Mucosa of rectum (tissue), 2 donors: ENCODE measurements around the gene ACOT6.
"Not testable (repeated sequence)": the region's sequence is repeated elsewhere in the genome, so short reads cannot be mapped to it uniquely, and the experiment has no call there.

Source experiments
- H3K27ac ChIP-seq, 2 donors: one replicate each; pipeline ENCODE4 v1.7.0; 2013; ENCODE audit warnings: inconsistent platforms in 2 of 2, low read depth in 2 of 2, low read length in 2 of 2
- H3K27me3 ChIP-seq, 2 donors: one replicate each; pipeline ENCODE4 v1.7.0; 2013; ENCODE audit warnings: low read length in 2 of 2; ENCODE audit not compliant: control insufficient read depth in 2 of 2, insufficient read depth in 2 of 2
- H3K36me3 ChIP-seq, 2 donors: one replicate each; pipeline ENCODE4 v1.7.0; 2013; ENCODE audit warnings: low read length in 2 of 2; ENCODE audit not compliant: control insufficient read depth in 2 of 2, insufficient read depth in 2 of 2
- H3K4me1 ChIP-seq, 2 donors: one replicate each; pipeline ENCODE4 v1.7.0; 2013; ENCODE audit warnings: low read length in 2 of 2, mild to moderate bottlenecking in 1 of 2; ENCODE audit not compliant: control insufficient read depth in 2 of 2, insufficient read depth in 2 of 2
- H3K4me3 ChIP-seq, 2 donors: one replicate each; pipeline ENCODE4 v1.7.0; 2013; ENCODE audit warnings: low read length in 2 of 2
- H3K9ac ChIP-seq, 2 donors: one replicate each; pipeline ENCODE4 v1.7.0; 2013; ENCODE audit warnings: low read length in 2 of 2, low read depth in 1 of 2, mild to moderate bottlenecking in 1 of 2
- H3K9me3 ChIP-seq, 2 donors: one replicate each; pipeline ENCODE4 v1.7.0; 2013; ENCODE audit warnings: low read length in 2 of 2; ENCODE audit not compliant: control insufficient read depth in 2 of 2
- donor health status: healthy.
- donor health status: Normal muscosa, but diverticular disease.

ACOT6 gene, protein sequence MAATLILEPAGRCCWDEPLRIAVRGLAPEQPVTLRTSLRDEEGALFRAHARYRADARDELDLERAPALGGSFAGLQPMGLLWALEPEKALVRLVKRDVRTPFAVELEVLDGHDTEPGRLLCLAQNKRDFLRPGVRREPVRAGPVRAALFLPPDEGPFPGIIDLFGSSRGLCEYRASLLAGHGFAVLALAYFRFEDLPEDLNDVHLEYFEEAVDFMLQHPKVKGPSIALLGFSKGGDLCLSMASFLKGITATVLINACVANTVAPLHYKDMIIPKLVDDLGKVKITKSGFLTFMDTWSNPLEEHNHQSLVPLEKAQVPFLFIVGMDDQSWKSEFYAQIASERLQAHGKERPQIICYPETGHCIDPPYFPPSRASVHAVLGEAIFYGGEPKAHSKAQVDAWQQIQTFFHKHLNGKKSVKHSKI

DNA sequence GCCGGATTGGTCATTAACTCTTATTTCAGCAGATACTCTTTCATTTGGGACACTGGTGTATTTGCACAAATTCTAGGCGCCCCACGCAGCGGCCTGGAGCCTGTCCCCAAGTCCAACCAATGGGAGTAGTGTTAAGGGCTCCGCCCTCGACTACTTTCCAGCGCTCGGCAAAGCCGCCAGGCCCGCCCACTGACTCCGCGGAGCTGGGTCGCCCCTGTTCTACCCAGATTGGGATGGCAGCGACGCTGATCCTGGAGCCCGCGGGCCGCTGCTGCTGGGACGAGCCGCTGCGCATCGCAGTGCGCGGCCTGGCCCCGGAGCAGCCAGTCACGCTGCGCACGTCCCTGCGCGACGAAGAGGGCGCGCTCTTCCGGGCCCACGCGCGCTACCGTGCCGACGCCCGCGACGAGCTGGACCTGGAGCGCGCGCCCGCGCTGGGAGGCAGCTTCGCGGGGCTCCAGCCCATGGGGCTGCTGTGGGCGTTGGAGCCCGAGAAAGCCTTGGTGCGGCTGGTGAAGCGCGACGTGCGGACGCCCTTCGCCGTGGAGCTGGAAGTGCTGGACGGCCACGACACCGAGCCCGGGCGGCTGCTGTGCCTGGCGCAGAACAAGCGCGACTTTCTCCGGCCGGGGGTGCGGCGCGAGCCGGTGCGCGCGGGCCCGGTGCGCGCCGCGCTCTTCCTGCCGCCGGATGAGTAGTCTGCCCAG lies at the start of gene ACOT6:
TSS of gene ACOT6 (plus strand) at position 179 of the 707 bp plus-strand sequence. CDS start at position 234, 55 bp downstream.
- H3K9ac ChIP-seq = peak within 1 kb of the TSS; percentile 56 to 66
- no peaks in the 10 kb centered on the region for H3K27me3 ChIP-seq
- H3K4me3 ChIP-seq = peak within 1 kb of the TSS; percentile 67 to 83

DNA sequence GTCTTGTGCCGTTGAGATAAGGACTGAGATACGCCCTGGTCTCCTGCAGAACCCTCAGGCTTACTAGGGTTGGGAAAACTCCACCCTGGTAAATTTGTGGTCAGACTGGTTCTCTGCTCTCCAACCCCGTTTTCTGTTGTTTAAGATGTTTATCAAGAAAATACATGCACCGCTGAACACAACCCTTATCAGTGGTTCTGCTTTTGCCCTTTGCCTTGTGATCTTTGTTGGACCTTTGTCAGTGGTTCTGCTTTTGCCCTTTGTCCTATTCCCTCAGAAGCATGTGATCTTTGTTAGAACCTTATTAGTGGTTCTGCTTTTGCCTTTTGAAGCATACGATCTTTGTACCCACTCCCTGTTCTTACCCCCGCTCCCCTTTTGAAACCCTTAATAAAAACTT lies 49.6 kb upstream of the ACOT6 start:
- not testable (repeated sequence) for H3K4me3 ChIP-seq, H3K36me3 ChIP-seq, H3K9me3 ChIP-seq, H3K4me1 ChIP-seq, H3K9ac ChIP-seq, H3K27me3 ChIP-seq, H3K27ac ChIP-seq

More for the DNA sequence above, at the start of gene ACOT6:
- Histone ChIP-seq H3K4me1 (peaks cover 0 to 4% of the 10 kb centered on the region in 2 donors), H3K36me3 (no peaks in the 10 kb centered on the region), H3K27ac (peak within 1 kb of the TSS; percentile 67 to 74), H3K9me3 (no peaks in the 10 kb centered on the region)

DNA sequence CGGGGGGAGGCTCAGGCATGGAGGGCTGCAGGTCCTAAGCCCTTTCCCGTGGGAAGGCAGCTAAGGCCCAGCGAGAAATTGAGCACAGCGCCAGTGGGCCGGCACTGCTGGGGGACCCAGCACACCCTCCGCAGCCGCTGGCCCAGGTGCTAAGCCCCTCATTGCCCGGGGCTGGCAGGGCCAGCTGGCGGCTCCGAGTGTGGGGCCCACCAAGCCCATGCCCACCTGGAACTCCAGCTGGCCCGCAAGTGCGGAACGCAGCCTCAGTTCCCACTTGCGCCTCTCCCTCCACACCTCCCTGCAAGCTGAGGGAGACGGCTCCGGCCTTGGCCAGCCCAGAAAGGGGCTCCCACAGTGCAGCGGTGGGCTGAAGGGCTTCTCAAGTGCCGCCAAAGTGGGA lies 45.9 kb upstream of the ACOT6 start:
- not testable (repeated sequence) for H3K27me3 ChIP-seq, H3K27ac ChIP-seq, H3K36me3 ChIP-seq, H3K9me3 ChIP-seq, H3K4me3 ChIP-seq, H3K9ac ChIP-seq
- peaks cover 4 to 16% of the 10 kb centered on the region in 2 donors for H3K4me1 ChIP-seq

DNA sequence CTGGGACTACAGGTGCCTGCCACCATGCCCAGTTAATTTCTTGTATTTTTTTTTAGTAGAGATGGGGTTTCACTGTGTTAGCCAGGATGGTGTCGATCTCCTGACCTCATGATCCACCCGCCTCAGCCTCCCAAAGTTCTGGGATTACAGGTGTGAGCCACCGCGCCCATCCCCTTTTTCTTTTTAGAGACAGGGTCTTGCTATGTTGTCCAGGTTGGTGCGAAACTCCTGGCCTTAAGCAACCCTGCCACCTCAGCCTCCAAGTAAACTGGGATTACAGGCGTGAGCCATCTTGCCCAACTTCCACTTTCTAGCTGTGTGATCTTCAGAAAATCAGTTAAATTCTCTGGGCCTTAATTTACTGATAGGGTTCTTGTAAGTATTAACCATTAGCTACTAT lies 45.4 kb upstream of the ACOT6 start:
- not testable (repeated sequence) for H3K36me3 ChIP-seq, H3K27ac ChIP-seq

DNA sequence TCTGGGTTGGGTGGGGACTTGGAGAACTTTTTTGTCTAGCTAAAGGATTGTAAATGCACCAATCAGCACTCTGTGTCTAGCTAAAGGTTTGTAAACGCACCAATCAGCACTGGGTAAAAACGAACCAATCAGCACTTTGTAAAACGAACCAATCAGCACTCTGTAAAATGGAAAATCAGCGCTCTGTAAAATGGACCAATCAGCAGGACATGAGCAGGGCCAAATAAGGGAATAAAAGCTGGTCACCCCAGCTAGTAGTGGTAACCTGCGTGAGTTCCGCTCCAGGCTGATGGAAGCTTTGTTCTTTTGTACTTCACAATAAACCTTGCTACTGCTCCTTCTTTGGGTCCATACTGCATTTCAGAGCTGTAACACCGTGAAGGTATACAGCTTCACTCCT lies 45.0 kb upstream of the ACOT6 start:
- H3K4me3 ChIP-seq = peak overlapping the region in 1 of 2 donors; percentile 89

More for the DNA sequence above, 45.4 kb upstream of the ACOT6 start:
- H3K9ac ChIP-seq, H3K9me3 ChIP-seq, H3K27me3 ChIP-seq, H3K4me3 ChIP-seq: not testable (repeated sequence)
- peaks cover 4 to 16% of the 10 kb centered on the region in 2 donors for H3K4me1 ChIP-seq

DNA sequence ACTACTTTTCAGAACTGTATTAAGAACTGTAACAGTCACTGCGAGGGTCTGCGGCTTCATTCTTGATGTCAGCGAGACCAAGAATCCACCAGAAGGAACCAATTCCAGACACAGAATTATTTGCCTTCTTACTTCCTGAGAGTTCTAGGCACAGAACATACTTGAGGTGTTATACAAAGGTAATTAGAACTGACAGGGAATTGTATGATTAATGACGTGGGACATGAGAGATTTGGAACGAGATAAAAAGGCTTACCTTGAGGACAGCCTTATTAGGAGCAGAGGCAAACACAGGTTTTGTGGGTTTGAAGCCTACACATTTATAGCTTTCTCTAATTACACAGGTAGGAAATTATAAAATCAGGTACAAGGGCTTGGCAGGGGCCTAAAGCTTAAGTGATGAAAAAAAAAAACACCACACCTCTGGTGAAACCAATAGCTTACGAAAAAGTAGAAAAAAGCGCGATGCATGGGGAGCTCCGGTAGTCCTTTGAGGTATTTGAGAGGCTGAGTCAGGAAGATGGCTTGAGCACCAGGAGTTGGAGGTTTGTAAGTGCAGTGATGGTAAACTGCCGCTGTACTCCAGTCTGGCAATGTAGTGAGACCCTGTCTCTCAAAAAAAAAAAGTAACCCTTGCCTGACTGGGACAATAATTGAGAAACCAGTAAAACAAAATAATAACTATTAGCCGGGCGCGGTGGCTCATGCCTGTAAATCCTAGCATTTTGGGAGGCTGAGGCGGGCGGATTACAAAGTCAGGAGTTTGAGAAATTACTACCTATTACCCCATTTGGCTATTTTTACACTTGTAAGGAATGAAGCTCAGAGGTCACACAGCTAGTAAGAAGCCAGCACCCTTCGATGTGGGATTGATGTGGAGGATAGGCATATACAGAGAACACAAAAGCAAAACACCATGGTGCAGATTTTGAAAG lies 44.1 kb upstream of the ACOT6 start:
- H3K4me1 ChIP-seq = peaks cover 4 to 16% of the 10 kb centered on the region in 2 donors
- peak overlapping the region; percentile 83 to 89 for H3K4me3 ChIP-seq
- peak overlapping the region; percentile 92 to 95 for H3K27ac ChIP-seq
- H3K9me3 ChIP-seq = no peaks in the 10 kb centered on the region
- peak overlapping the region; percentile 92 to 94 for H3K9ac ChIP-seq
- H3K36me3 ChIP-seq = no peaks in the 10 kb centered on the region
- H3K27me3 ChIP-seq = no peaks in the 10 kb centered on the region

More for the DNA sequence above, 45.0 kb upstream of the ACOT6 start:
- peak overlapping the region in 1 of 2 donors; percentile 94 for H3K9ac ChIP-seq
- H3K36me3 ChIP-seq = no peaks in the 10 kb centered on the region
- H3K27me3 ChIP-seq = no peaks in the 10 kb centered on the region
- H3K4me1 ChIP-seq = peaks cover 4 to 16% of the 10 kb centered on the region in 2 donors
- no peak overlapping the region for H3K27ac ChIP-seq
- H3K9me3 ChIP-seq = no peaks in the 10 kb centered on the region

DNA sequence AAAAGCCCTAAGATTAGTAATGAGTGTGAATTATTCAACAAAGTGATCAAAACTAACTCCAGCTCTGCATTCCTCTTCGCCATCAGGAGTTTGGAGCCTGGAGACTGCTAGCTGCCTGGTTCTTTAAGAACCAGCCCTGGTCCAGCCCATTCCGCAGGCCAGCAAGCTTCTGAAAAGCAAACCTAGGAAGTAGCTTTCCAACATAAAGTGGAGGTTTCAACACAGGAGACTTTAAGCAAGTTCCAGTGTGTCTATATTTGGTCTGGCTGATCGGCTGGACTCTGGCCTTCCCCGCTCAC lies 43.5 kb upstream of the ACOT6 start:
- not testable (repeated sequence) for H3K9me3 ChIP-seq, H3K36me3 ChIP-seq, H3K27me3 ChIP-seq
- H3K9ac ChIP-seq = peak overlapping the region; percentile 92 to 94
- H3K4me3 ChIP-seq = peak overlapping the region; percentile 83 to 89
- H3K4me1 ChIP-seq = peaks cover 4 to 16% of the 10 kb centered on the region in 2 donors
- H3K27ac ChIP-seq = peak overlapping the region; percentile 92 to 95

DNA sequence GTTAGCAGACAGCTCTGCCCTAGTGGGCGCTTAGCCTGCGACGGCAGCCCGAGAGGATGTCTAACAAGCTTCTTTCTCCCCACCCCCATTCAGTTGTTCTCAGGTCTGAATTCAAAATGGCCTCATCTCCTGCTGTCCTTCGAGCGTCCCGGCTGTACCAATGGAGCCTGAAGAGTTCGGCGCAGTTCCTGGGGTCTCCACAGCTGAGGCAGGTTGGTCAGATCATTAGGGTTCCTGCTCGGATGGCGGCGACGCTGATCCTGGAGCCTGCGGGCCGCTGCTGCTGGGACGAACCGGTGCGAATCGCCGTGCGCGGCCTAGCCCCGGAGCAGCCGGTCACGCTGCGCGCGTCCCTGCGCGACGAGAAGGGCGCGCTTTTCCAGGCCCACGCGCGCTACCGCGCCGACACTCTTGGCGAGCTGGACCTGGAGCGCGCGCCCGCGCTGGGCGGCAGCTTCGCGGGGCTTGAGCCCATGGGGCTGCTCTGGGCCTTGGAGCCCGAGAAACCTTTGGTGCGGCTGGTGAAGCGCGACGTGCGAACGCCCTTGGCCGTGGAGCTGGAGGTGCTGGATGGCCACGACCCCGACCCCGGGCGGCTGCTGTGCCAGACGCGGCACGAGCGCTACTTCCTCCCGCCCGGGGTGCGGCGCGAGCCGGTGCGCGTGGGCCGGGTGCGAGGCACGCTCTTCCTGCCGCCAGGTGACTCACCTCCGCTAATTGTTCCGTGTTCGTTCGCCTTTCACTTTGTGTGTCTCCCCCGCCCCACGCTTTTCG lies 42.9 kb upstream of the ACOT6 start, which contains the start of gene ACOT2:
TSS of gene ACOT2 (plus strand) at position 29 of the 774 bp plus-strand sequence. CDS start at position 57, 28 bp downstream.
- H3K9me3 ChIP-seq, H3K36me3 ChIP-seq, H3K27me3 ChIP-seq: not testable (repeated sequence)
- H3K9ac ChIP-seq = peak within 1 kb of the TSS; percentile 92 to 94
- H3K4me3 ChIP-seq = peak within 1 kb of the TSS; percentile 83 to 89
- H3K4me1 ChIP-seq = peaks cover 4 to 16% of the 10 kb centered on the region in 2 donors
- H3K27ac ChIP-seq = peak within 1 kb of the TSS; percentile 92 to 95

DNA sequence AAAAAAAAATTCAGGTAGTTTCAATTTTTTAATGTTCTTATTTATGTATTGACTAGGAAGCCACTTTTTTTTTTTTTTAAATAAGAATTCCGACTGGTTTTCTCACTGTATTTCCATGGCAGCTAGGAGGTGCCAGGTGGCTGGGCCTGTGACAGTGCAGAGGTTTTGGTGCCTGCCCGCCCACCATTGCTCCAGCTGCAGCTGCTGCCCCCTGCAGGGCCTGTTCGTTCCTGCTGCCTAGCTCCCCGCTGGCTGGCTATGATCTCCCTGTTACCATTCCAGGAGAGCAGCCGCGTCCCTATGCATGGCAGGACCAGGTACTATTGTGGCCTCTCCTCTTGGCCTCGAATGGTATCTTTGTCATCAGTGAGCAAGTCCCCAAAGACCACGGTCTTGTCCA lies 41.4 kb upstream of the ACOT6 start:
- not testable (repeated sequence) for H3K9ac ChIP-seq, H3K9me3 ChIP-seq, H3K27me3 ChIP-seq, H3K36me3 ChIP-seq, H3K27ac ChIP-seq, H3K4me3 ChIP-seq
- H3K4me1 ChIP-seq = peaks cover 4 to 16% of the 10 kb centered on the region in 2 donors
